ENCODE results near the gene HNF4A. TPM values are rescaled to one million over a fixed set of nuclear protein-coding genes. Genes with fewer than 3 reads are reported as not detected.

HNF4A gene
- total RNA-seq, 3 donors from 2014 or later = 0.11 to 0.27 (median 0.18) TPM

DNA sequence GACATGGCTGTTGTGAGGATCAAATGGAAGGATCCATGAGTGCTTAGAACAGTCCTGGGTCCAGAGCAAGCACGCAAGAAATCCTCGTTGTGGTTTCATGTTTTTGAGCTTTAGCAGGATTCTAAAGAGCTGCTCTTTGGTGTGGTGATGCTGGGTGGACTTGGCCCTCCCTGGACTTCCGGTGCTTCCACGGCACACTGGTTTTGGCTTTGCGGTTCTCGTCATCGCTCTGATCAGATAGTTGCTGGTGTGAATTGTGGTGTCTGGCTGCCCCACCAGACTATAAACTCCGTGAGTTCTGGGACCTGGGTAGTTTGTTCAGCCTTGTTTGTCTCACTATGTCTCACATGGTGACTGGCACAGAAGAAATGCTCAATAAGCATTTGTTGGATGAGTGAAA, 3.3 kb downstream of the HNF4A start:
- Mint-ChIP-seq H3K9me3 (no peaks in the 10 kb centered on the region), H3K4me3 (no peak overlapping the region), H3K4me1 (ENCODE audit: low read depth) (no peaks in the 10 kb centered on the region), H3K27me3 (ENCODE audit: low read depth) (peaks cover 7% of the 10 kb centered on the region), H3K36me3 (ENCODE audit: insufficient read depth) (no peaks in the 10 kb centered on the region)
- ATAC-seq (no peak), DNase-seq (no peak)

DNA sequence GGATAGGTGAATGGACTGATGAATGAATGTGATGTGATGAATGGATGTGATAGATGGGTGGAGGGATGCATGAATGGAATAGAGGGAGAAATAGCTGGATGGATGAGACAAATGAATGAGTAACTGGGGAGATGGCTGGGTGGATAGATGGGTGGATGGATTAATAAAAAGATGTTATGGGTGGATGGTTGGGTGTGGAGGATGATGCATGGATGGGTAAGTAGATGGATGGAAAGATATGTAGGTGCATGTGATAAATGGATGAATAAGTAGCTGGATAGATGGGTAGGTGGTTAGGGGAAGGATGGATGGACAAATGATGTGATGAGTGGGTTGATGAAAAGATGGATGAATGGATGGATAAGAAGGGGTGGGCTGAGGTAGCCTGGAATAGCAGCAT, 4.7 kb downstream of the HNF4A start:
- ATAC-seq (no peak), DNase-seq (no peak)
- no peaks in the 10 kb centered on the region for H3K4me1 Mint-ChIP-seq (ENCODE audit: low read depth)
- no peak overlapping the region for H3K4me3 Mint-ChIP-seq
- H3K27me3 Mint-ChIP-seq (ENCODE audit: low read depth) = peaks cover 5% of the 10 kb centered on the region
- no peaks in the 10 kb centered on the region for H3K9me3 Mint-ChIP-seq
- no peaks in the 10 kb centered on the region for H3K36me3 Mint-ChIP-seq (ENCODE audit: insufficient read depth)

DNA sequence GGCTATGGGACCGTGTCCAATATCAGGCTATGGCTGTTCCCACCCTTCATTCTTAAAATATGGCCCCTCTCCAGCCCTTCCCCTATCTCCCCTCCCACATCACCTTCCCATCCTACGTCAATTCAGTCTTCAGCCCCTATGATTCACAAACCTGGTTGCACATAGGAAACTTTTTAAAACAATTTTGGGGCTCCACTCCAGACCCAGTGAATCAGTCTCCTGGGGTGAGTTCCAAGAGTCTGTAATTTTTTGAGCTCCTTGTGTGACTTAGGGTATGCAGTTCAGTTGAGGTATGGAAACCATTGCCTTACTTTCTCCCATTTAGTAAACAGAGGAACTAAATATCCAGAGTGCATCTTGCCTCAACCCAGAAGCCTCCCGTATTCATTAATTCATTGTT, 5.5 kb downstream of the HNF4A start:
- Mint-ChIP-seq H3K4me3 (no peak overlapping the region), H3K27me3 (ENCODE audit: low read depth) (peaks cover 3% of the 10 kb centered on the region), H3K36me3 (ENCODE audit: insufficient read depth) (no peaks in the 10 kb centered on the region), H3K4me1 (ENCODE audit: low read depth) (no peaks in the 10 kb centered on the region), H3K9me3 (no peaks in the 10 kb centered on the region)
- no peak for ATAC-seq
- DNase-seq = no peak

DNA sequence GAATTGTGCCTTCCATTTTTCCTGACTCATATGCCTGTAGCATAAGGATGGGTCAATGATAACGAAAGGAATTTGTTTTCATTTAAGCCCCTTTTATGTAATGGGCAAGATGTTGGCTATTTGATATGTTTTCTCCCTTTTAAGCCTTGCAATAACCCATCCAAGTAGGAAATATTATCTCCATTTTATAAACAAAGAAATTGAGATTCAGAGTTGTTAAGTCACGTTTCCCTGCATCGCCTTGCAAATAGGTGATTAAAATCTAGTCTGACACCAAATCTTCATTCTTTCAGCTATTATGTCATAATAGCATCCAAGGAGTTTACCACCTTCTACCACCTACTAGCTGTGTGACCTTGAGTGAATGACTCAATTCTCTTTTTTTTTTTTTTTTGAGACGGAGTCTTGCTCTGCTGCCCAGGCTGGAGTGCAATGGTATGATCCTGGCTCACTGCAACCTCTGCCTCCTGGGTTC, 7.0 kb downstream of the HNF4A start:
- Mint-ChIP-seq H3K4me1 (ENCODE audit: low read depth) (no peaks in the 10 kb centered on the region), H3K27me3 (ENCODE audit: low read depth) (no peaks in the 10 kb centered on the region), H3K4me3 (no peak overlapping the region), H3K9me3 (no peaks in the 10 kb centered on the region), H3K36me3 (ENCODE audit: insufficient read depth) (no peaks in the 10 kb centered on the region)
- ATAC-seq = no peak
- no peak for DNase-seq

DNA sequence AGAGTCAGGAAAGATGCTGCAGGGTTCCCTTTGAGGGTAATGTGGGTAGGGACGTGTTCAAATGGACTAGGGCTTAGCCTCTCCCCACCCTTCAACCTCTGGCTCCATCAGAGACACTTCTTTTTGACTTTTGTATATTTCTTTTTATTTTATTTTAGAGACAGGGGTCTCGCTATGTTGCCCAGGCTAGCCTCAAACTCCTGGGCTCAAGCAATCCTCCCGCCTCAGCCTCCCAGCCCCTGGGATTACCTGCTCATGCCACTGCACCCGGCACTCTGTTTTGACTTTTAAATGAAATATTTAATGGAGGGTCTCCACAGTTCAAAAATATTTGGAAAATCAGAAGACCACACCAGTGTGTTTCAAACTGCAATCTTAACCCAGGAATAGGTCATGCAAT, 8.6 kb downstream of the HNF4A start:
- Mint-ChIP-seq H3K4me1 (ENCODE audit: low read depth) (no peaks in the 10 kb centered on the region), H3K27me3 (ENCODE audit: low read depth) (no peaks in the 10 kb centered on the region), H3K4me3 (no peak overlapping the region), H3K36me3 (ENCODE audit: insufficient read depth) (no peaks in the 10 kb centered on the region), H3K9me3 (no peaks in the 10 kb centered on the region)
- DNase-seq (no peak), ATAC-seq (no peak)

DNA sequence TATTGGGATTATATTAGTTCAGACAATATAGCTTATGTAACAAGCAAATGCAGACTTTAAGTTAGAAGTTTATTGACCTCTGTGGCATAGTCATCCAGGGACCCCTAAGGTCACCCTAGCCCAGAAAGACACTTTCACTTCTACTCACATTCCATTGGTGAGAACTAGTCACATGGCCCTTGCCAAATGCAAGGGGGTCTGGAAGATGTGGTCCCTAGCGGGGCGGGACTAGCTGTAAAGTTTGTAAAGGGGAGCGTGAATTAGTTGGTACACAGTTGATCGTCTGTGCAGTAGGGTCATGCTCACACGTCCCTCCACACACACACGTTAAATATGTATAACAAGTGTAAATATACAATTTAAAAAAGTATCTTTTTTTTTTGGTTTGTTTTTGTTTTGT, 9.3 kb downstream of the HNF4A start:
- no peak for ATAC-seq
- Mint-ChIP-seq H3K4me3 (no peak overlapping the region), H3K9me3 (no peaks in the 10 kb centered on the region), H3K27me3 (ENCODE audit: low read depth) (no peaks in the 10 kb centered on the region), H3K4me1 (ENCODE audit: low read depth) (no peaks in the 10 kb centered on the region), H3K36me3 (ENCODE audit: insufficient read depth) (no peaks in the 10 kb centered on the region)
- no peak for DNase-seq

DNA sequence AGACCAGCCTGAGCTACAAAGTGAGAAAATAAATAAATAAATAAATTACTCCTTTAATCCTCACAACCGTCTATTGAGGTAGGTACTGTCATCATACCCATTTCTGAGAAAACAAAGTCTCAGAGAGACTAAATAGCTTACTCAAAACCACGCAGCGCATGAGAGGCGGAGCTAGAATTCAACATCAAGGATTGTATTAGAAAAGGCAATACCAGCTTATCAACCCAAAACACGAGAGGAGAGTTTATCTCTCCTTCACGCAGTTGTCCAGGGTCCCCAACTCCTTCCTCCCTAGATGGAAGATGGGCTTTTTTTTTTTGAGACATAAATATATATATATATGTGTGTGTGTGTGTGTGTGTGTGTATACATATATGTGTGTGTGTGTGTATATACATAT, 12.2 kb downstream of the HNF4A start:
- Mint-ChIP-seq H3K4me1 (ENCODE audit: low read depth) (no peaks in the 10 kb centered on the region), H3K4me3 (no peak overlapping the region), H3K27me3 (ENCODE audit: low read depth) (no peaks in the 10 kb centered on the region), H3K9me3 (no peaks in the 10 kb centered on the region), H3K36me3 (ENCODE audit: insufficient read depth) (no peaks in the 10 kb centered on the region)
- DNase-seq (no peak), ATAC-seq (no peak)

DNA sequence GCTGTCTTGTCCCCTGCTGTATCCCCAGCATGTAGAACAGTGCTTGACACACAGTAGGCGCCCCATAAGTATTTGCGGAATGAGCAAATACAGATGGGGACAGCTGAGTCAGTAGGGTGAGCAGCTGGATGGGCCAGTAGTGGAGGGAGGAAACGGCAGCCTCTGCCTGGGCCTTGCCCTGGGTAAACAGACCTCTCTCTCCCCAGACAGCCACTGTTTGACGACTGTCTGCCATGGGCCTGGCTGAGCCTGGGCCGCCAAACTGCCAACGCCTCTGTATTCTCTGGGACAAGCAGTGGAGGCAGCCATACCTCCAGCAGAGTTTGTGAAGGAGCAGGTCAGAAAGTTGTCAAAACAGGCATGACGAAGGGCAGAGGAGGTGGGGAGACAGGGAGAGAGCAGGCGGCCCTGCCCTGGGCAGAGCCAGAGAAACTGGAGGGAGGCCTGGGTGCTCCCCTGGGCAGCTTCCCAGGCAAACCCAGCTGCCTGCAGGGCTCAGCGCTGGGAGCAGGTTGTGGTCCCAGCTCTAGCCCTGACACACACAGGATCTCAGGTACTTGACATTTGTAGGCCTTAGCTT, 15.2 kb downstream of the HNF4A start:
- H3K9me3 Mint-ChIP-seq = no peaks in the 10 kb centered on the region
- no peaks in the 10 kb centered on the region for H3K4me1 Mint-ChIP-seq (ENCODE audit: low read depth)
- no peak for ATAC-seq
- no peak for DNase-seq
- no peak overlapping the region for H3K4me3 Mint-ChIP-seq
- no peaks in the 10 kb centered on the region for H3K36me3 Mint-ChIP-seq (ENCODE audit: insufficient read depth)
- H3K27me3 Mint-ChIP-seq (ENCODE audit: low read depth) = peaks cover 4% of the 10 kb centered on the region

DNA sequence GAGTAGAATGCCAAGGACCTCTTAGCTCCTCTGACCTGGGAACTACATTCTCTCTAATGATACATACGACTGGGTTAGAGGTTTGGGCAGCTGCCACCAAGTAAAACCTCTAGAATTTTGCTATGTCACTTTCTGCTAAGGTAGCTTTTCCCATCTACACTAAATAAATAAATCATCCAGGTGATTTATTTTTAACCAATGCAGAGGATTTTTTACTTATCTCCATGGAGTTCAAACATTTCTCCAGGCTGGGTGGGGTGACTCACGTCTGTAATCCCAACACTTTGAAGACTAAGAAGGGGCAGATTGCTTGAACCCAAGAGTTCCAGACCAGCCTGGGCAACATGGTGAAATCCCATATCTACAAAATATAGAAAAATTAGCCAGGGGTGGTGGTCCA, 27.1 kb downstream of the HNF4A start:
- H3K27me3 Mint-ChIP-seq (ENCODE audit: low read depth) = peaks cover 13% of the 10 kb centered on the region
- DNase-seq (no peak), ATAC-seq (no peak)
- no peaks in the 10 kb centered on the region for H3K9me3 Mint-ChIP-seq
- no peaks in the 10 kb centered on the region for H3K36me3 Mint-ChIP-seq (ENCODE audit: insufficient read depth)
- peaks cover 3% of the 10 kb centered on the region for H3K4me1 Mint-ChIP-seq (ENCODE audit: low read depth)
- no peak overlapping the region for H3K4me3 Mint-ChIP-seq

DNA sequence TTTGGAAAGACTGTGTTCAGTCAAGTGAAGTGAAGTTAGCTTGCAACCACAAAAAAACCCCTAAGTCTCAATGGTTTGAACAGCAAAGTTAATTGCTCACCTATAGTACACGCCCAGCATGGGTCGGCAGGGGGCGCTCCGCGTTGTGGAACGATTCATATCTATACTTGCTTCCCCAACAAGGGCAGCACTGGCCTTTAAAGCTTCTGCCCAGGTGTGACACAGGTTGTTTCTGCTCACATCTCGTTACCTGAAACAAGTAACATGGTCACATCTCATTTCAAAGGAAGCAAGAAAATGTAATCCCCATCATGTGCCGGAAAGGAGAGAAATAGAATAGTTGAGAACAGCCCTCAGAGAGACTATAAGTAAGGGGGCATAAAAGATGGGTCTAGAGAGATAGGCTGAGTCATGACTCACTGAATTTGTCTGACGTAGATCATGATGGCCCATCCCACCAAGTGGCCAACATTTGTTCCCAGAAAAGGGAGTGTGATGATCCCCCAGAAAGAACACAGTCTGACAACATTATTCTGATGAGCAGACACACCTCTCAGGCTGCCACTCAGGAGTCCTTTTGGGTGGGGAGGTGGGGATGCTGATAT, 29.0 kb downstream of the HNF4A start:
- ATAC-seq (peak; percentile 63 to 72), DNase-seq (peak; percentile 85)
- no peaks in the 10 kb centered on the region for H3K36me3 Mint-ChIP-seq (ENCODE audit: insufficient read depth)
- H3K27me3 Mint-ChIP-seq (ENCODE audit: low read depth) = peaks cover 19% of the 10 kb centered on the region
- H3K4me1 Mint-ChIP-seq (ENCODE audit: low read depth) = peaks cover 9% of the 10 kb centered on the region
- H3K4me3 Mint-ChIP-seq = no peak overlapping the region
- no peaks in the 10 kb centered on the region for H3K9me3 Mint-ChIP-seq

DNA sequence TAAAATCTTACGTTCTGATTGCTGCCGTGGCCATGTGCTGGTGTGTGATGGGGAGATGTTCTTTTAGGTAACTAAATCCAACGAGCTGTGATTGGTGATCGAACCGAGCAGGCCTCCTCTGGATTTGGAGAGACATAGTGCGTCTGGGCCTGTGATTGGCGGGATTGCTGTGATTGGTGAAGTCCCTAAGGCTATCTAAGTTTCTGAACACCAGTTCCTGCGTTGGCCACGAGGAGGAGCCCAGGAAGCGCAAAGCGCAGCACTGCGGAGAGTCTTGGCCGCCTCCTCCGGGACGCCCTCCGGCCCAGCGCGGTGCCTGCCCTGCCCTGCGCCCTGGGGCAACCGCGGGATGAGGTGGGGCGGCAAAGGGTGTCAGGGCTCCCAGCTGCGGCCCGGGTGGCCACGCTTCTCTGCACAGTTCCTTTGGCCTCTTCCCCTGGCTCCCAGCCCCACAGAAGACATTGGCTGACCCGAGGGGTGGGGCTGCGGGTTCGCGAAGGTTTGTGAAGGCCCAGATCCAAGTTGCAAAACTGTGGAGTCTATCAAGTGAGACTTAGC, 33.0 kb downstream of the HNF4A start:
- peak; percentile 53 for DNase-seq
- Mint-ChIP-seq H3K36me3 (ENCODE audit: insufficient read depth) (no peaks in the 10 kb centered on the region), H3K27me3 (ENCODE audit: low read depth) (peaks cover 16% of the 10 kb centered on the region)

DNA sequence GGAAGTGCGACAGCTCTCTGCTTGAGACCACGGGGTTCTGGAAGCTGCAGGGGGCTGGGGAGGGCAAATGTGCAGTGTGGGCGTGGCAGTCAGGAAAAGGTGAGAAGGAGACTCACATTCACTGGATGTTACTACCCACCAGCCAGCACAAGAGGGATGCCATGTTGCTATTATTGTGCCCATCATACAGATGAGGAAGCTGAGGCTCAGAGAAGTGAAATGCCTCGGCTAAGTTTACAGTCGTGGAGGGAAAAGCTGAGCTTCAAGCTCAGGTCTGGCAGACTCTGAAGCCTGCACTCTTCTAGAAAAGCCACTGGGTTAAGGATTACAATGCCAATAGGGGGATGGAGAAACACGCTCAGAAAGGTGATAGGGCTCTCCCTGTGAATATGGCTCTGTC, 34.4 kb downstream of the HNF4A start:
- Mint-ChIP-seq H3K4me1 (ENCODE audit: low read depth) (peaks cover 7% of the 10 kb centered on the region), H3K27me3 (ENCODE audit: low read depth) (peaks cover 16% of the 10 kb centered on the region), H3K36me3 (ENCODE audit: insufficient read depth) (no peaks in the 10 kb centered on the region), H3K4me3 (no peak overlapping the region), H3K9me3 (no peaks in the 10 kb centered on the region)
- no peak for DNase-seq
- no peak for ATAC-seq

More for the DNA sequence above, 33.0 kb downstream of the HNF4A start:
- Mint-ChIP-seq H3K4me3 (peak overlapping the region; percentile 3), H3K4me1 (ENCODE audit: low read depth) (peaks cover 9% of the 10 kb centered on the region), H3K9me3 (no peaks in the 10 kb centered on the region)
- ATAC-seq = peak; percentile 86 to 87

DNA sequence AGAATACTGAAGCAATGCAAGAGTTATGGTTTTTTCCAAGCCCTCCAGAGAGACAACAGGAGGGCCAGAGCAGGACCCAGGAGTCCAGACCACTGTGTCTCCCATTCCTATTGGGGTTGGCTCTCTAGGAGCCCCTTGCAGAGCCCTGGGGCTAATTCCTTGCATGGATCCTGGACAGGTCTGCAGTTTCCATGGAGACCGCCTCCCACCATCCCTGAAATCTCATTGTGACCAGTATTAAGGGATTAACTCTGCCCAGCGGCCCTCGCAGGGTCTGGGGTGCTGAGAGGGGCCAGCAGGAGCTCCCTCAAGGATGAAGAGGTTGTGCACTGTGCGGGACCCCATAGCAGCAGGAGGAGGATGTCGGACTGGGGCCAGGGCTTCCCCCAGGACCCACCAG, 34.8 kb downstream of the HNF4A start:
- H3K9me3 Mint-ChIP-seq = no peaks in the 10 kb centered on the region
- H3K4me3 Mint-ChIP-seq = no peak overlapping the region
- ATAC-seq (no peak), DNase-seq (no peak)
- no peaks in the 10 kb centered on the region for H3K36me3 Mint-ChIP-seq (ENCODE audit: insufficient read depth)
- peaks cover 7% of the 10 kb centered on the region for H3K4me1 Mint-ChIP-seq (ENCODE audit: low read depth)
- H3K27me3 Mint-ChIP-seq (ENCODE audit: low read depth) = peaks cover 16% of the 10 kb centered on the region

DNA sequence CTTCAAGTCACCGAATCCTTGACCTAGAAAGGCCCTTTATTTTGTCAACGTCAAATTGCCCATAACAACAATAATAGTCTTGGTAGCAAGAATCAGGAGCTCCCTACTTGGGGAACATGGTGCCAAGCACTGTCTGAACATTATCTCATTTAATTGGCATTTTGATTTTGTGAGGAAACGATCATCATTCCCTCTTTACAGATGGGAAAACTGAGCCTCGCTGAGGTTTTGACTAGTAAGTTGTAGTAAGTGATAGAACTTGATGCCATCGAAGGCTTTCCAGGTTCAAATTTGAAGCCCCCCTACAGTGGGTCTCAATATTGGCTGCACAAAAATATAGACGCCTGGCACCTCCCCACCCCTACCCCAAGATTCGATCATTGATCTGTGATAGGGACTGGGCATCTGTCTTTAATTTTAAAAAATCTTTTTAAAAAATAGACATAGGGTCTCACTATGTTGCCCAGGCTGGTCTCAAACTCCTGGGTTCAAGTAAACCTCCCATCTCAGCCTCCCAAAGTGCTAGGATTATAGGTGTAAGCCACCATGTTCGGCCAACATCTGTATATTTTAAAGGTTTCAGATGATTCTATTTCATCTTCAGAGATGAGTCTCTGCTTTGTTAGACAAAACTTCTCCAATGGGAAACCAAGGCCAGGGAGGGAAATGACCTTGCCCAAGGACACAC, 36.7 kb downstream of the HNF4A start:
- Mint-ChIP-seq H3K4me3 (no peak overlapping the region), H3K36me3 (ENCODE audit: insufficient read depth) (no peaks in the 10 kb centered on the region), H3K4me1 (ENCODE audit: low read depth) (peaks cover 7% of the 10 kb centered on the region), H3K9me3 (no peaks in the 10 kb centered on the region), H3K27me3 (ENCODE audit: low read depth) (peaks cover 16% of the 10 kb centered on the region)
- DNase-seq (no peak), ATAC-seq (no peak)
